GM04503 (cell line): ENCODE data around the gene MMP11.

Source experiments
- DNase-seq: peaks from one replicate; pipeline ENCODE4 v3.0.0-alpha.2; 2012; ENCODE audit warnings: low read depth

The MMP11 gene

GRCh38 chr22:23803001-23803819 lies 30.6 kb downstream of the MMP11 start:
- DNase-seq = no peak

GRCh38 chr22:23804781-23805291 lies 32.2 kb downstream of the MMP11 start:
- no peak for DNase-seq

GRCh38 chr22:23806837-23807236 lies 34.2 kb downstream of the MMP11 start:
- no peak for DNase-seq

DNA sequence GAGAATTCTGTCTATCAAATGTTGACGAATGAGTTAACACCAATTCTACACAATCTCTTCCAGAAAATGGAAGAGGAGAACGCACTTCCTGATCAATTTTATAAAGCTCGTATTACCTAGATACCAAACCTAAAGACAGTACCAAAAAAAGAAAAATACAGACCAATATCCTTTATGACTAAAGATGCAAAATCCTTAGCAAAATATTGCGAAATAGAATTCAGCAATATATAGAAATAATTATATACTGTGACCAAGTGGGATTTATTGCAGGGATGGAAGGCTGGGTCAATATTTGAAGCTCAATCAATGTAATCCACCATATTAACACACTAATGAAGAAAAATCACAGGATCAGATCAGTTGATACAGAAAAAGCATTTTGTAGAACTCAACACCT lies 39.7 kb downstream of the MMP11 start:
- DNase-seq = no peak

- no peak for DNase-seq
These were observed 43.0 kb downstream of the MMP11 start for GRCh38 chr22:23815541-23816155.

DNA sequence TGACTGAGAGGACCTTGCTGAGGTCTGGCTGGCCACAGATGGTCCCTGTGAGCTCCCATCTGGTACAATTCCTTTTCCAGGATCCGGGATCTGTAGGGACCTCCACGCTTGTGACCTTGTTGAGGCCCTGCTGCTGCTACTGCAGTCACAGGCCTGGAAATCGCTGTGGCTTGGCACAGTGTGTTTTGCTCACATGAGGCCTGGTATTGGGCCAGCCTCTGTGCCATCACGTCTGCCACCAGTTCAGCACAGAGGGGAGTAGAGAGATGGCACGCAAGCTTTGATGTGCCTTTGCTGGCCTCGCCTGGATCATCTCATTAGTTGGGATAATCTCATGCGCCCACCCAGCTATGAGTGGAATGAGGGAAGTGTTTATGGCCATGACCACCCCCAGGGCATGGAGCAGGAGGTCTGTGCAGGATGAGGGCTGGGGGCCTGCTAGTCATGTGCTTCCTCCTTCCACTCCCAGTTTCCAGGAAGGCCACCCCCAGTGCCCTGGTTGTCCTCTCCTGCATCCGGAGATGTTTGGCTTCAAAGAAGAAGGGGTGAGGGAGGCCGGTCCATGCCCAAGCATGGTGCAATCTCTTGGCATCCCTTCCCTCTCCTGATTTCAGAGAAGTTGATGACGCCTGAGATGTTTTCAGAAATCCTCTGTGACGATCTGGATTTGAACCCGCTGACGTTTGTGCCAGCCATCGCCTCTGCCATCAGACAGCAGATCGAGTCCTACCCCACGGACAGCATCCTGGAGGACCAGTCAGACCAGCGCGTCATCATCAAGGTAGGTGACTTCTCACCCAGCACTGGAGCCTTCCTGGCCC lies 43.7 kb downstream of the MMP11 start:
- no peak for DNase-seq

DNA sequence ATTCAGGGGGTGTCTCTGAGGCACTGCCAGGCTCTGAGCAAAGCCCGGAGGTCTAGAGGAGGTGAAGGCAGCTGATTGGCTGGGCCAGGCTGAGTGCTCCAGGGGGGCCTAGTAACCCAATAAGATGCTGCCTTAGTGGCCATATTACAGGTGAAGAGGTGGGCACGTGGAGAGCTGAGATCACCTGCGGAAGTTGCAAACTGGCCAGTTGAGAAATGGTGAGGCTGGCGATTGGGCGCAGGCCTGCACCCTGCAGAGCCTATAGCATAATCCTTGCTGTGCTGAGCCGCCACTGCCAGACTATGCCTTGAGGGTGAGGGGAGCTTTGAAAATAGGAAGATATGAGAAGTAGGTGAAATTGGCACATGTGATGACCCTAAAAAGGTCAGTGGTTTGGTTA lies 44.5 kb downstream of the MMP11 start:
- no peak for DNase-seq

DNA sequence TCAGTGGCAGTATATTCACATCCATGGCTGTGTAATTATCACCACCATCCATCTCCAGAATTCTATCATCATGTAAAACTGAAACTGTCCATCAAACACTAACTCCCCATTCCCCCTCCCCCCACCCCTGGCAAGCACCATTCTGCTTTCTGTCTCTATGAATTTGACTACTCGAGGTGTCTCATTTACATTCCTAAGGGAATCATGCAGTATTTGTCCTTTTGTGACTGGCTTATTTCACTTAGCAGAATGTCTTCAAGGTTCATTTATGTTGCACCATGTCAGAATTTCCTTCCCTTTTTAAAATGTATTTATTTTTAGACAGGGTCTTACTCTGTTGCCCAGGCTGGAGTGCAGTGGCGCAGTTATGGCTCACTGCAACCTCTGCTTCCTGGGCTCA lies 45.9 kb downstream of the MMP11 start:
- no peak for DNase-seq

DNA sequence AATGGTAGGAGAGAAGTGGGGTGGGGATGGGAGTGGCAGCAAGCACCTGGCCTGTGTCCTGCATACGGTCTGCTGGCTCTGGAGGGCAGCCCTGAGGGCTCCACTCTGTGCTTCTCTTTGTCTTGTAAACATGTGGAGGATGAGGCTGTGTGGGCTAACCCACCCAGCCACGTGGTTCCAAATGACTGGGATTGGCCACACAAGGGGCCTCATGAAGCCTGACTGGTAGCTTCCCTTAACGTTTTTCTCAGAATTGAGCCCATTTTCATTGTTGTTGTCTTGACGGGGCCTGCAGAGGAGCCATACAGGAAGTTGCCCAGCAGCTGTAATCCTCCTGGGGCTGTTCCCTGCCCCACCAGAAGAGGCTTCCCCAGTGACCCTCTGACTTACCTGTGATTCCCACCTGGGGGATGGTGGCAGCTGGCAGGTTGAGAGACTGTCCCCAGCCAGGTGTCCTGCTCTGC lies 48.1 kb downstream of the MMP11 start:
- no peak for DNase-seq

DNA sequence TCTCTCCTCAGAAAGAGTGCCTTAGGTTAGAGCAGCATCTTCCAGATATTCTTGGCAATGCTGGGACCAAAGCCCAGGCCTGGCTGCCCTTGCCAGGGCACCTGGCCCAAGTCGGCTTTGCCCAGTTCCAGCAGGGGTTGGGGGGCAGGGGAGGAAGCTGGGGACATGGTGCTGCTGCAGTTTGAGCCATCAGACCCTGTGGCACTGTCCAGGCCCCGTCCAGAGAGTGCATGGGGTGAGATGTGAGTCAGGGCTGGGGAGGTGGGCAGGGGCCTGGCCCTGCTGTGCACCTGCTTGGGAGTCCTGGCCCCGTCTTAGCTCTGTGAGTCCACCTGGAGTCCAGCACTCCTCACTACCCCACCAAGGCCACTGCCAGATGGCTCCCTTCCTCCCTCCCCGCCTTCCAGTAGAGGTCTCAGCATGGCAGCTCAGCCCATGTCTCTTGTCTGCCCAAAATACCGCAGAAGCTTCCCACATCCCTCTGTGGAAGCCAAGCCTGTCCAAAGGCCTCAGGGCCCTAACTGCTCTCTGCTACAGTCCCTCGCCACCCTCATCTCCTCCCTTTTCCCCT lies 49.5 kb downstream of the MMP11 start:
- no peak for DNase-seq

DNA sequence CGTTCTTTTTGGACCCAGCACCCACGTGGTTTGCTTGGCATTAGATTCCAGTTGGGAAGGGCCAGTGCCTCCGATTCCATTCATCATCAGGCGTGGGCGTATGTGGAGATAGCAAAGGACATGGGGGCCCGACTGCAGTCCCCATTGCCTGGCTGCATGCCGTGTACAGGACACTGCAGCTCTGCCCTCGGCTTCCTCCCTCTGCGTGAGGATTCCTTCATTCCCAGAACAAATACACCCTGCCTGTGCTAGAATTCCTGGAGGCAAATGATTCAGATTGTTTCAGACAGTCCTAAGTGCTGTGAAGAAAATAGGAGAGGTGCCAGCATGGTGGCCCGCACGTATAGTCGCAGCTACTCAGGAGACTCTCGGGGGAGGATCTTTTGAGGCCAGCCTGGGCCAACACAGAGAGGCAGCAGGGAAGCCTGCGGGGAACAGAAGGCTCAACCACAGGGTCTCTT lies 50.7 kb downstream of the MMP11 start:
- DNase-seq = no peak

- no peak for DNase-seq
These were observed 52.0 kb downstream of the MMP11 start for GRCh38 chr22:23824476-23825245.

GRCh38 chr22:23825246-23825905 lies 52.7 kb downstream of the MMP11 start:
- no peak for DNase-seq

DNA sequence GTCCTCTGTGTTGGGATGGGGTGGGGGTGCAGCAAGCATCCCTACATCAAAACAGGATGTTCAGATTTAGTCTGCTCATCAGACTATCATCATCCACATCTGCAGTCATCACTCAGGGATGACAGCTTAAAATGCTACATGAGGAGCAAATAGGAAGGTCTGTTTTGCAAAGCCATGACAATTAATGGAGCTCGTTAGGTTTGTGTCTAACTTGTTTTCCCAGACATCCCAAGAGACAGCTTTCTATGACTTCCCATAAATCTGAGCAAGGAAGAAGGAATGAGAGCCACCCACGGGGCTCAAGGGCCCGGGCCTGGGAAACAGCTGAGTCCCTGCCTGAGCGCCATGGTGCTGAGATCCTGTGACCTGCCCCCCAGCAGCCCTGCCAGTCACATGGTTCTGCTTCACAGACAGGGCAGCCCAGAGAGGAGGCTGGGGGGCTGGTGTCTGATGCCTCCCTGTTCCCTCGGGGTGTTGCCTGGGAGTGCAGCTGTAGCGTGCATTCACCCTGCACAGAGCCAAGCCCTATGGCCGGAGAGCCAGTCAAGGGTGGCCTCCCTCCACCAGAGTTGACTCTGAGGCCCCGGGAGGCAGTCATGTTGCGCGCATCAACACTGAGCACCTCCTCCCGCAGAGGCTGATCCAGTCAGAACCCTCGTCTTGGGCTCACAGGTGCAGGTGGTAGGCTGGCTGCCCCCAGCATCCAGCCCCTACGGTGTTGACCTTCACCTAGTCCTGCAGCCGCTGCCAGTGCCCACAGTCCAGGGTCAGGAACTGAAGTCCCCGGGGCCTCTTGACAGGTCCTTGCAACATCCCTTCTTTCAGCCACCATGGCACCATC lies 54.1 kb downstream of the MMP11 start:
- peak; percentile 76 for DNase-seq

- no peak for DNase-seq
These were observed 54.8 kb downstream of the MMP11 start for GRCh38 chr22:23827351-23827995.

GRCh38 chr22:23828800-23829680 lies 56.4 kb downstream of the MMP11 start:
- DNase-seq = no peak

DNA sequence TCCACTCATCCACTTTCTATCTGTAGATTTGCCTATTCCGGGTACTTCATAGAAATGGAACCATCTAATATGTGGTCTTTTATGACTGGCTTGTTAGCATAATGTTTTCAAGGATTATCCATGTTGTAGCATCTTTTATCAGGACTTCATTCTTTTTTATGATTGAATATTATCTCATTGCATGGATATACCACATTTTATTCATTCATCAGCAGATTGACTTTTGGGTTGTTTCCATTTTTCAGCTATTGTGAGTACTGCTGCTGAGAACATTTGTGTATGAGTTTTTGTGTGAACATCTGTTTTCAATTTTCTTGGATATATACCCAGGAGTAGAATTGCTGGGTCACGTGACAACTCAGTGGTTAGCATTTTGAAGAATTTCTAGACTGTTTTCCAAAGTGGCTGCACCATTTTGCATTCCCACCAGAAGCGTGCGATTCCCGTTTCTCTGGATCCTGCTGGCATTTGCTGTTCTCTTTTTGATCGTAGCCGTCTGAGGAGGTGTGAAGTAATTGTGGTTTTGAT lies 57.3 kb downstream of the MMP11 start:
- DNase-seq = peak; percentile 91

DNA sequence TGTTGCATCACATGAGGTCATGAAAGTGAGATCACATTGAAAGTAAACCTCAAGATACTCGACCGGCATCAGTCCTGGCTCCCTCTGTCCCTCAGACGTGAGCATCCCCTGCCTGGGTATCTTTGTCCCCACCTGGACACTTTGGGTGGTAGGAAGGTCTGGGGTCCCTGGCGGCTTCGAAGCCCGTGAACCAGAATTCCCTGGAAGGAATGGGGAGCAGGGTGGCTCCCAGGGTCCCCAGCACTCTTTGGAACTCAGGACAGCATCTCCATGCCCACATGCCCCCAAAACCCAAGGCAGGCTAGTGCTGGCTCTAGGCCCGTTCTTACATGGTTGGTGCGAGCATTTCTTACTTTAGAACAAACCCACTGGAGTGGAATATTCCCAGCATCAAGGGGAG lies 58.6 kb downstream of the MMP11 start:
- DNase-seq = no peak
